Measurements from ENCODE around the gene ALX1.

- TF ChIP-seq CTCF (IDR thresholded peaks at IDR 0.05 in 2 of 3, conservative IDR thresholded peaks at IDR 0.05 in 1 of 3; ENCODE audit: borderline replicate concordance in 1 of 3, insufficient read depth in 1 of 3, low read depth in 2 of 3, low read length in 2 of 3) (no peak), ZFX (IDR thresholded peaks at IDR 0.05) (no peak), TCF7L2 (IDR thresholded peaks at IDR 0.05; ENCODE audit: borderline replicate concordance, extremely low read depth, insufficient read depth, insufficient read length) (no peak), CEBPB (IDR thresholded peaks at IDR 0.05; ENCODE audit: low read depth) (no peak), POLR2AphosphoS5 (IDR thresholded peaks at IDR 0.05; ENCODE audit: low read depth, low read length) (no peak), POLR2A (IDR thresholded peaks at IDR 0.05; ENCODE audit: borderline replicate concordance, extremely low read depth, insufficient read depth, insufficient read length) (no peak), ZNF274 (IDR thresholded peaks at IDR 0.05; ENCODE audit: low read depth, low read length) (no peak), FOSL1 (IDR thresholded peaks at IDR 0.05; ENCODE audit: low read depth) (no peak), RAD21 (IDR thresholded peaks at IDR 0.05; ENCODE audit: low read depth) (no peak)
Observed at GRCh38 chr12:85237327-85237726, 42.7 kb upstream of the ALX1 start.
